Hindlimb muscle (tissue), 1 donor: Measurements from ENCODE around the gene GPR50. TPM values are rescaled to one million over a fixed set of nuclear protein-coding genes. Genes with fewer than 3 reads are reported as not detected.

ENCODE experiments used
- DNase-seq: peaks from one replicate; pipeline ENCODE4 v3.0.0-alpha.2; 2013
- polyA plus RNA-seq: library from polyadenylated mRNA; unstranded; fragments of 120-200 nt; gene quantifications from one replicate; pipeline ENCODE4 v1.2.1, GENCODE V29; 2013; ENCODE audit not compliant: insufficient read length

The GPR50 gene
- 0.23 TPM for polyA plus RNA-seq

DNA sequence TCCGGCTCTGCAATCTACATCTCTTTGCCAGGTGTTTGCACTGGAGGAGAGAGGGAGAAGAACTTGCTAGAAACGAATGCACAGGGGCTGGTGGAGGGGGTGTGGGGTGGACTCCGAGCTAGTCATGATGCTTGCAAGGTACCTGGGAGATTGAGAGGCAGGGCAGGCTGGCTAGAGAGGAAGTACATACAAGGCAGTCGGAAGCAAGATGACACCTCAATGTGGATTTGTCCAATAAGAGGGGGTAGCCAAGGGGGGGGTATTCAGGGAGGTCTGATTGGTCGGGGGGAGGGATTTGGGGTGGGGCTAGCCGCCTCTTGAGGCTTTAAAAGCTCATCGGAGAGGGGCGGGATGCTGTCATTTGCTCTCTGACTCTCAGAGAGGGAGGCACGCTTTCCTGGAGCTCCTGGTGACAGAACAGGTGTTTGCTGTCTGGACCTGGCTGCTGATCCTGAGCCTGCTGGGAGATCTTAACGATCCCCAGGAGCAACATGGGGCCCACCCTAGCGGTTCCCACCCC is at the start of gene GPR50:
TSS of gene GPR50 (plus strand) at position 354 of the 520 bp plus-strand sequence. CDS start at position 492, 138 bp downstream.
- no peak for DNase-seq

- DNase-seq = no peak
These were observed 43.9 kb upstream of the GPR50 start for GRCh38 chrX:151132531-151132930.

DNA sequence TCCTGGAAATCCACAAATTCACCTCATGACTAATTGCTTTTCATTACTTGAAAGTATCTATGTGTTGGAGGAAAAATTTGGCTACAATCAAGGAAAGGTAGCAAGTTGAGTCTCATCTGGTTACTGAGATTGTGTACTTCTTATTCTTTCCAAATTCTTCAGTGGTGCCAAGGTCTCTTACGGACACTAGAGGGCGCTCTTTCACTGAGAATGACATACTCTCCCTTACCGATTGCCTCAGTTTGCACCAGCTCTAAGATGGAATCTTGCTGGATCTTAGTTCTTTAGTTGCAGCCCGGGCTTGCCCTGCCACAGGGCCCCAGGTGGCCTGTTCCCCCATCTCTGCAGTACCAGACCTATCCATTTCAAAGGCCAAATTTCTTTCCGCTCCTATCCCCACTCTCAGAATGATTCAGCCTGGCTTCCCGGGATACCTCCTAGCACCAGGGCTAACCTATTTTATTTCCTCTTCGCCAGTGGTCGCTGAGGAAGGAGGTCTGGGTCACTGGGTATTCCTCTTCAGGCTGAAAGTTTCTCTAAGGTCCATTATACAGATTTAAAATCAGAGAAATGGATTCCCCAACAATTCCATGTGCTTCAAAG is 24.6 kb upstream of the GPR50 start:
- peak; percentile 50 for DNase-seq

DNA sequence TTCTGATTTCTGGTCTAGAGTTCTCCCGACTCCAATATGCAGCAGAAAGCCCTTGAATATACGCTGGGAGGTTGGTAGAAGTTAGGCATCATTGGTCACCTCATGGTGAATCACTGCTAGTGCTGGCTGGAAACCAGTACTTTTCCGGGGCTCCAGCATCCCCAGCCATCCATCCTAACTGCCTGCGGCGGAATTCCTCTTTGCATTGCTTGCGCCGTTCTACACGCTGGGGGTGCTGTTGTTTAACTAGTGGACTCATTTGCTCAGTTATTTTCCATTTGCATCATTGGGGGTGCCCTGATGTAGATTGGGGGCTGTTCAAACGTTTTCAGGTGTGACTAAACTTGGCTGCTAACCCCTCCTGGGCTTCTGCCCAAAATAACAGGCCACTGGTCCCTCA is 23.3 kb upstream of the GPR50 start:
- DNase-seq = no peak

DNA sequence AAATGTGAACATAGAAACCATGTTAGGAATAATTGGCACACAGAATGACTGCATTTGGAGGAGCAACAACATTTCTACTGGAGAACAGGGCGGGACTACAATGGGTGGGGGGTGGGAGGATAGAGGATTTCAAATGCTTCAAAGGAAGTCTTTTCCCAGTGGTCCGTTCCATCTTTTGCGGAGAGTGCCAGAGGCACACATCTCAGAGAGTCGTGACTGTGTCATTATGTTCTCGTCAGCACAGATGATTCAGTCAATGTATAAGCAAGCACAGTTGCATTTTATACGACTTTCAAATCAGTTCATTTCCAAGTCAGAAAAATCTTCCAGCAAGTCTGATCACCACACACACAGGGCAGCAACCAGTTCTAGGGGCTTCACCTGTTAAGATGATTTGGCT is 22.7 kb upstream of the GPR50 start:
- DNase-seq = no peak

DNA sequence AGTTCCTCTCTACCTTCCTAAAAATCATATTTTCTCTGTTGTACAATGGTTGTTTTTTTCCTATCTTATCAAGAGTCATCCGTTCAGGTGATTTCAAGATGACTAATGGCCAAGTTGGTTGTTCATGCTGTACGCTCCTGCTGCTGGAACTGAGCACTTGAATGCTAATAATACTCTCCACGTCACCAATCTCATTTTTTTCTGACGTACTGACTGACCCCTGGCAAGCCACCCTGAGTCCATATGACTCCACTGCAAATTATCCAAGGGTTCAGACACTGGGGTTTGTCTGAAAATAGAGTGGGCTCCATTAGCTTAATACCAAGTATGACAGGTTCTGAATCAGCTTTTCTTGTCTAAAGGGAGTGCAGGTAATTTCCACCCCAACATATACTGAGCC is 21.1 kb upstream of the GPR50 start:
- no peak for DNase-seq

GRCh38 chrX:151161690-151162089 is 14.7 kb upstream of the GPR50 start:
- no peak for DNase-seq

DNA sequence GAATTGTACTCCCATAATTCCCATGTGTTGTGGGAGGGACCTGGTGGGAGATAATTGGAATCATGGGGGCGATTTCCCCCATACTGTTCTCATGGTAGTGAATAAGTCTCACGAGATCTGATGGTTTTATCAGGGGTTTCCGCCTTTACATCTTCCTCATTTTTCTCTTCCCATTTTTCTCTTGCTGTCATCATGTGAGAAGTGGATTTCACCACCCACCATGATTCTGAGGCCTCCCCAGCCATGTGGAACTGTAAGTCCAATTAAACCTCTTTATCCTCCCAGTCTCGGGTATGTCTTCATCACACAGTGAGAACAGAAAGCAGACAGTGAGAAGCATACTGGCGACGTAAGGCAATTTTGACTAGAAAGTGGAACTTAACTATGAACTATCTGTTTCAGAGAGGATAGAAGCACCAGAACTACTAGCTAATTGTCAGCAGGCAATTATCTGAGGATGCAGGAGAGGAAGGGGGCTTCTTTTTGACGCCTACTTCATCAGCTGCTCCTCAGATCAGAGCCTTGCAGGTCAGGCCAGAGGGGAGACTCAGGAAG is 8.5 kb upstream of the GPR50 start:
- no peak for DNase-seq

- no peak for DNase-seq
These were observed 6.6 kb upstream of the GPR50 start for GRCh38 chrX:151169783-151170182.

- no peak for DNase-seq
These were observed 1.7 kb upstream of the GPR50 start for GRCh38 chrX:151174581-151175282.

DNA sequence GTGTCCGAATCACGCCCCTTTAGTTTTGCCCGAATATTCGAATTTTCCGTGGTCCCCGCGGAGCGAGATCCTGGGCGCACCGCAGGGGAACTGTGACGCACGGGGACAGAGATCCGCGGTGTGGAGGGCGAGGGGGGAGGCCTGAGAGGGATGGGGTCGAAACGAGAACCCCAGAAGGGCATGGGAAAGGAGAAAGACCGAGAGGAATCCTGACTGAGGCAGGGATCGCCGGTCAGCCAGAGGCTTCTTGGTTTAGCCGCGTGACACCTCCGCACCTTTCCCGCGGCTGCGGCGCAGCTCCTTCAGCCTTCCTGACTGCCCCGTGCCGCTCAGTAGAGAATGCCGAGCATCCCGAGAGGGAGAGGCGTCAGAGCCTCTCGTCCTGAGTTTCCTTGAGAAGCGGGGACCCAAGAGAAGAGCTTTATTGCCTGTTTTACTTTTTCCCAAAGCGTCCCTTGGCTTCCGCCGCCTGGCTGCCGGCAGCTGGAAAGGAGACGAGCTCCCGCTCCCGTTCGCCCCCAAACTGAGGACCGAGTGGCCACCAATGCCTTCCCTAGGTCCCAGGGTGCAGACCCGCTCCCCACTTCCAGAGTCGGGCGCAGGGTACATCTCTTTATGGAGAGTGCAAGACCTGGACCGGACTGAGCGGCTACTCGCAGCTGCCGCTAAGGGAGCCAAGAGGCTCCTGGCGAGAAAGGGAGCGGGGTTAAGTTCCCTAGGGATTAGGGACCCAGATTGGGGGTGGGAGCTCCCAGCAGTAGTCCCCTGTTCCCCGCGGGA is 911 bp upstream of the GPR50 start:
- no peak for DNase-seq

GRCh38 chrX:151177141-151178027 is 1.0 kb downstream of the GPR50 start:
- no peak for DNase-seq

DNA sequence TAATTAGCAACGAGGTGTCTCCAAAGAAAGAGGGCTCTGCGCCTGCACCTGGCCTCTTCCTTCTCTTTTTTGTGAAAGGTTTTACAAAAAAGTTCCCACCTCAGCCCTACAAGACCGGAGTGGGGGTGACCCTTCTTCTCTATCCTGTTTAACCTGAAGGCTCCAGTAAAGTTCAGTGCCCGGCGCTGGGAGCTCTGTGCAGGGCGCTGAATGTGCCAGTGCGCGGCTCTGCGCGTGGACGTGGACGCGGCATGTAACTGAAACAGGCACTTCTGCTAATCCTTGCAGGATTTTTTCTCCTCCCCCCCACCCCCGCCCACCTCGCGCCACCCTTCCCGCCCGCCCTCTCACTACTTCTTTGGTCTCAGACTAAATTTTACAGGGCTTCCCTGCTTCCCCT is 2.4 kb downstream of the GPR50 start:
- no peak for DNase-seq

DNA sequence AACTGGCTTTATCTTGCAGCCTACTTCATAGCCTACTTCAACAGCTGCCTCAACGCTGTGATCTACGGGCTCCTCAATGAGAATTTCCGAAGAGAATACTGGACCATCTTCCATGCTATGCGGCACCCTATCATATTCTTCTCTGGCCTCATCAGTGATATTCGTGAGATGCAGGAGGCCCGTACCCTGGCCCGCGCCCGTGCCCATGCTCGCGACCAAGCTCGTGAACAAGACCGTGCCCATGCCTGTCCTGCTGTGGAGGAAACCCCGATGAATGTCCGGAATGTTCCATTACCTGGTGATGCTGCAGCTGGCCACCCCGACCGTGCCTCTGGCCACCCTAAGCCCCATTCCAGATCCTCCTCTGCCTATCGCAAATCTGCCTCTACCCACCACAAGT is 4.0 kb downstream of the GPR50 start:
- DNase-seq = no peak

- DNase-seq = no peak
These were observed 4.7 kb downstream of the GPR50 start for GRCh38 chrX:151181088-151181487.

DNA sequence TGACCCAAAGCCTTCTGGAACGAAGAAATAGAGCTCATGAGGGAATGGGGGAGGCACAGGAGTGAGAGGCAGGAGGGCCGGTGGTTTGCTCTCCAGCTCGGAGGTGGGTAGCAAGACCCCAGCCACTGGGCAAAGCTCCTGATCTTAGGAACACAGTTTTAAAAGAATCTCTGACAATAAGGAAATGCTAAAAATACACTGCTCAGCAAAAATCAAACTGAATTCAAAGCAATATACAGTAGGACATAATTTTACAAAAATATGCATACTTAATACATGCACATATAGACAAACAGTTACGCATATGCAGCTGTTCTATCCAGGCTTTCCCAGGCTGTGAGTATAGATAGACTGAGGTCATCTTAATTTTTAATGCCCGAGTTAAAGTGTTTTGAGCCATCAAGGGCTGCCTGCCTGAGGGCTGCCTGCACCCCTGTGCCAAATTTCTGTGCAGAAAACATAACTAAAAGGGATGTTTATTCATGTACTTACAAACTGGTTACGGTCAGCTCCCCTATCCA is 6.9 kb downstream of the GPR50 start:
- no peak for DNase-seq

GRCh38 chrX:151183912-151184565 is 7.7 kb downstream of the GPR50 start:
- DNase-seq = no peak

DNA sequence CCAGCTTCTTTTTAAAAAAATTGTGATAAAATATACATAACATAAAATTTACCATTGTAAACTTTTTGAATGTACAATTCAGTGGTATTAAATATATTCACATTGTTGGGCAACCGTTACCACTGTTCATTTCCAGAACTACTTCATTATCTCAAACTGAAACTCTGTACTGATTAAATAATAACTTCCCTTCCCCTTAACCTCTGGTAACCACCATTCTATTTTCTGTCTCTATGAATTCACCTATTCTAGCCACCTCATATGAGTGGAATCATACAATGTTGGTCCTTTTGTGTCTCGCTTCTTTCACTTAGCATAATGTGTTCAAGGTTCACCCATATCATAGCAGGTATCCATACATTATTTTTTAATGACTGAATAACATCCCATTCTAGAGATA is 8.3 kb downstream of the GPR50 start:
- DNase-seq = no peak

- DNase-seq = no peak
These were observed 30.5 kb downstream of the GPR50 start for GRCh38 chrX:151206871-151207270.

DNA sequence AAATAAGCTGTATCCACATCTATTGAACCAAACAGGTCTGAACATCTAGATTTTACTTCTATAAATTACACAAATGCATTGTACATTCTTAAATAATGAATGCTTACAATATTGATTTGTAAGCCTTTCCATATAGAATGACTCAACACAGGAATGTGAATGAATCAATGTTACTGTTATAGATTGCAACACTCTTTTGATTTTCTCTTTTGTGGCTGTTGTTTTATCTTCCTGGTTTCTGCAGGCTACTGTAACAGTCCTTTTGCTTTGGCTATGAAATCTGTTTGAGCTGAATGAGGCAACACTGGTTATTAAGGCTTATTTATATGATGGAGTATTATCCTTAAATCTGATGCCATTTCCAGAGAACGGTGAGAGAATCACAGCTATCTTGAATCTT is 49.5 kb downstream of the GPR50 start:
- DNase-seq = no peak

DNA sequence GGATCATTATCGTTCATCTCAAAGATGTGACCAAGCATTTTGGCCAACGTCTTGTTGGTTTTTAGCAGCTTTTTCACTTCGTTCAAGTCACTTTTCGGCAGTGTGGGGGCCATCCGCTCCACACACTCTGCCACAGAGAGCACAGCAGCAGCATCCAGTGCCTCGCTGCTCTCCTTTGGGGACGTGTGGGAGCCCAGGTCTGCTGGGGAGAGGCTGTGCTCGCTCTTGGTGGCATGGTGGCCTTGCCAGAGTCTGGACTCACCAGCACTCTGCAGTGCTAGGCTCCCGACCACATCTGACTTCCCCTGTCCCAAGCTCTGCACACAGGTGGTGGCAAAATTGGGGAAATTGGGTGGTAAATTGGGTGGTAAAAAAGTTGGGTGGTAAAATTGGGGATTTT is 50.6 kb downstream of the GPR50 start:
- DNase-seq = no peak
